A549 (cell line): ENCODE measurements around the gene CASK. TPM values are rescaled to one million over a fixed set of nuclear protein-coding genes. Genes with fewer than 3 reads are reported as not detected.

ENCODE experiments used
- ATAC-seq, 2 experiments: fragments of 200-7000 bp in 1 of 2; fragments of >200 bp in 1 of 2; cut with Nextera tagmentation in 1 of 2; cut with Tn5 transposase in 1 of 2; 3 replicates each; pipeline versions ENCODE4 v1.8.0 to v1.9.1; 2018 to 2020; ENCODE audit warnings: mild to moderate bottlenecking in 1 of 2, moderate library complexity in 1 of 2
- CTCF ChIA-PET: fragments of 300-600 bp; sonication (Branson Sonifier 250); formaldehyde crosslinking; extraction: SDS; loops from one replicate; lab custom pipeline; 2021; ENCODE audit warnings: antibody characterized with exemption, inconsistent platforms; lab: Yijun Ruan, JAX
- POLR2A ChIA-PET: fragments of 350-600 bp; formaldehyde crosslinking; extraction: SDS; loops from one replicate; lab custom pipeline; 2021; ENCODE audit warnings: antibody characterized with exemption, inconsistent platforms; lab: Yijun Ruan, JAX
- DNase-seq, 2 experiments: peaks; one replicate each; pipeline versions ENCODE4 v3.0.0 to v3.0.0-alpha.2; 2011 to 2016; ENCODE audit warnings: low read depth in 1 of 2, low spot score in 1 of 2
- FAIRE-seq: peaks from 2 replicates; lab custom pipeline; 2011; peaks lifted over from hg19 to GRCh38; lab: Jason Lieb, UNC
- H3K27ac ChIP-seq, 2 experiments: fragments of >200 bp; sonication (Bioruptor Twin); formaldehyde crosslinking; 3 replicates each; pipeline ENCODE4 v1.5.1; 2016 to 2017
- H3K4me1 ChIP-seq: fragments of >200 bp; sonication (Bioruptor Twin); formaldehyde crosslinking; 3 replicates; pipeline ENCODE4 v1.6.1; 2016
- H3K4me2 ChIP-seq: fragments of >200 bp; sonication (Bioruptor Twin); formaldehyde crosslinking; 3 replicates; pipeline ENCODE4 v1.6.1; 2016
- H3K4me3 ChIP-seq: fragments of >200 bp; sonication (Bioruptor Twin); formaldehyde crosslinking; 3 replicates; pipeline ENCODE4 v1.5.1; 2016
- H3K9me3 ChIP-seq: fragments of >200 bp; sonication (Bioruptor Twin); formaldehyde crosslinking; 3 replicates; pipeline ENCODE4 v1.6.1; 2016
- CEBPB ChIP-seq, 2 experiments: fragments of >200 bp in 1 of 2; sonication (Bioruptor Twin) in 1 of 2; formaldehyde crosslinking in 1 of 2; IDR thresholded peaks; 2 replicates each; pipeline ENCODE4 v1.6.1; 2012 to 2016
- FOSL2 ChIP-seq, 2 experiments: fragments of 450-650 bp in 1 of 2; fragments of >200 bp in 1 of 2; sonication (Bioruptor Twin) in 1 of 2; formaldehyde crosslinking; IDR thresholded peaks; 2 replicates each; pipeline versions ENCODE4 v1.5.0 to v1.6.1; 2016 to 2020; ENCODE audit warnings: mild to moderate bottlenecking in 1 of 2, moderate library complexity in 1 of 2
- GATA3 ChIP-seq: IDR thresholded peaks from 2 replicates; pipeline ENCODE4 v1.6.1; 2012; ENCODE audit warnings: borderline replicate concordance
- HDAC2 ChIP-seq: fragments of 200-600 bp; sonication (generic); IDR thresholded peaks from 2 replicates; pipeline ENCODE4 v1.6.1; 2016
- HOXB5 ChIP-seq: fragments of 250-450 bp; sonication (Bioruptor Pico); IDR thresholded peaks from 2 replicates; pipeline ENCODE4 v1.5.0; 2020; ENCODE audit warnings: mild to moderate bottlenecking, moderate library complexity
- RAD21 ChIP-seq, 2 experiments: fragments of >200 bp in 1 of 2; sonication (Bioruptor Twin) in 1 of 2; formaldehyde crosslinking in 1 of 2; IDR thresholded peaks in 1 of 2; conservative IDR thresholded peaks in 1 of 2; 2 replicates in 1 of 2; 3 replicates in 1 of 2; pipeline ENCODE4 v1.6.1; 2012 to 2018; ENCODE audit warnings: inconsistent platforms in 1 of 2
- SREBF2 ChIP-seq: fragments of 450-650 bp; IDR thresholded peaks from 2 replicates; pipeline ENCODE4 v1.6.1; 2014; ENCODE audit warnings: mild to moderate bottlenecking, moderate library complexity
- TFCP2L1 ChIP-seq: fragments of 250-450 bp; sonication (Bioruptor Pico); IDR thresholded peaks from 2 replicates; pipeline ENCODE4 v1.5.0; 2021; ENCODE audit warnings: mild to moderate bottlenecking
- TP53 ChIP-seq: fragments of 250-450 bp; sonication (Bioruptor Pico); IDR thresholded peaks from 2 replicates; pipeline ENCODE4 v1.5.0; 2021; ENCODE audit warnings: mild to moderate bottlenecking, moderate library complexity
- WGBS: methylation state at CpG from one replicate; pipeline ENCODE4 v1.1.6; 2017; ENCODE audit errors: missing lambda C conversion rate; 5-methylcytosine and 5-hydroxymethylcytosine counted together
- polyA plus RNA-seq, 4 experiments: library from polyadenylated mRNA; depleted of rRNA in 3 of 4; stranded (reverse); fragments of >200 nt; fragmentation: RNase III in 1 of 4; extraction: RNeasy Plus Mini Kit Qiagen cat#74134 plus additional on column Dnase treatment in 1 of 4; gene quantifications; 2 replicates in 3 of 4; 3 replicates in 1 of 4; pipeline ENCODE4 v1.2.3, GENCODE V29; 2011 to 2017
- TF ChIP-seq, protein P1 (sequence below): fragments of 250-450 bp; sonication (Bioruptor Pico); IDR thresholded peaks from 2 replicates; pipeline ENCODE4 v1.5.0; 2021; ENCODE audit warnings: mild to moderate bottlenecking, moderate library complexity, borderline replicate concordance
- TF ChIP-seq, protein P2 (sequence below): fragments of 150-350 bp; IDR thresholded peaks from 2 replicates; pipeline ENCODE4 v1.6.1; 2014; ENCODE audit warnings: low read depth, mild to moderate bottlenecking, low read length
- TF ChIP-seq, protein P3 (sequence below): fragments of >200 bp; sonication (Bioruptor Twin); formaldehyde crosslinking; IDR thresholded peaks from 3 replicates; pipeline ENCODE4 v1.5.1; 2016
- TF ChIP-seq, protein P4 (sequence below): fragments of 200-600 bp; sonication (generic); IDR thresholded peaks from 2 replicates; pipeline ENCODE4 v1.6.1; 2016; ENCODE audit warnings: antibody characterized with exemption, mild to moderate bottlenecking, moderate library complexity
- TF ChIP-seq, protein P5 (sequence below): fragments of 450-650 bp; IDR thresholded peaks from 2 replicates; pipeline ENCODE4 v1.6.1; 2014; ENCODE audit warnings: antibody characterized with exemption
- TF ChIP-seq, protein P6 (sequence below): fragments of >200 bp; sonication (Bioruptor Twin); formaldehyde crosslinking; IDR thresholded peaks from 2 replicates; pipeline ENCODE4 v1.6.1; 2016

Gene CASK
- polyA plus RNA-seq, 2 of the 4 experiments (the other 2 are of a cell fraction) = 23.3 to 57.6 TPM

DNA sequence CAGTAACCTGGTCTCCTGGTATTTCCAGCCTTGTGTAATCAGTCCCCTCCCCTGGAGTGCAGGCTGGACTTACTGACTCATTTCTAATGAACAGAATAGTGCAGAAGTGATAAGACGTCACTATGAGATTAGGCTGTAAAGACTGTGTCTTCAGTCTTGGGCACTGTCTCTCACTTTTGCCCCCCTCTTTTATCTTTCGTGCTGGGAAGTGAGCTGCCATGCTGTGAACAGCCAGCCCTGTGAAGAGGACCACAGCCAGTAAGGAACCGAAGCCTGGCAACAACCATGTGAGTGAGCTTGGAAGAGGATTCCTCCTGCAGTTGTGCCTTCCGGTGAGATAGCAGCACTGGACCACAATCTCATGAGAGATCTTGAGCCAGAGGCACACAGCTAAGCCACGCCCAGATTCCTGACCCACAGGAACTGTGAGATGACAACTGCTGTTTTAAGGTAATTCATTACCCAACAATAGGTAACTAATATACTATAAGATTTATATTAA is 302.1 kb downstream of the CASK start:
- peak; percentile 94 to 95 for ATAC-seq
- H3K9me3 ChIP-seq = no peaks in the 10 kb centered on the region
- peak overlapping the region; percentile 28; the same call in 2 of the 3 replicates for H3K4me3 ChIP-seq
- H3K4me1 ChIP-seq = peaks cover 20% of the 10 kb centered on the region
- 3% methylated on average over 4 of the region's 5 CpGs for WGBS
- peak; percentile 97 for FAIRE-seq
- TF ChIP-seq, protein P1, sequence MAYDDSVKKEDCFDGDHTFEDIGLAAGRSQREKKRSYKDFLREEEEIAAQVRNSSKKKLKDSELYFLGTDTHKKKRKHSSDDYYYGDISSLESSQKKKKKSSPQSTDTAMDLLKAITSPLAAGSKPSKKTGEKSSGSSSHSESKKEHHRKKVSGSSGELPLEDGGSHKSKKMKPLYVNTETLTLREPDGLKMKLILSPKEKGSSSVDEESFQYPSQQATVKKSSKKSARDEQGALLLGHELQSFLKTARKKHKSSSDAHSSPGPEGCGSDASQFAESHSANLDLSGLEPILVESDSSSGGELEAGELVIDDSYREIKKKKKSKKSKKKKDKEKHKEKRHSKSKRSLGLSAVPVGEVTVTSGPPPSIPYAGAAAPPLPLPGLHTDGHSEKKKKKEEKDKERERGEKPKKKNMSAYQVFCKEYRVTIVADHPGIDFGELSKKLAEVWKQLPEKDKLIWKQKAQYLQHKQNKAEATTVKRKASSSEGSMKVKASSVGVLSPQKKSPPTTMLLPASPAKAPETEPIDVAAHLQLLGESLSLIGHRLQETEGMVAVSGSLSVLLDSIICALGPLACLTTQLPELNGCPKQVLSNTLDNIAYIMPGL (CRISPR knock-in tag) = no peak
- TF ChIP-seq CEBPB (IDR thresholded peaks at IDR 0.05) (peak; percentile 15 to 29; a peak in 2 of 4 replicates), TFCP2L1 (CRISPR knock-in tag) (no peak), FOSL2 (IDR thresholded peaks at IDR 0.05) (no peak), FOSL2 (CRISPR knock-in tag; IDR thresholded peaks at IDR 0.05) (0 out of 2 replicates have a peak, but pooled peaks have one; percentile 8), GATA3 (peak; percentile 61), RAD21 (conservative IDR thresholded peaks at IDR 0.05 in 1 of 2, IDR thresholded peaks at IDR 0.05 in 1 of 2) (peak in 1 of 2 experiments; percentile 2; a peak in 1 of 5 replicates), TP53 (CRISPR knock-in tag) (no peak)
- TF ChIP-seq, protein P2, sequence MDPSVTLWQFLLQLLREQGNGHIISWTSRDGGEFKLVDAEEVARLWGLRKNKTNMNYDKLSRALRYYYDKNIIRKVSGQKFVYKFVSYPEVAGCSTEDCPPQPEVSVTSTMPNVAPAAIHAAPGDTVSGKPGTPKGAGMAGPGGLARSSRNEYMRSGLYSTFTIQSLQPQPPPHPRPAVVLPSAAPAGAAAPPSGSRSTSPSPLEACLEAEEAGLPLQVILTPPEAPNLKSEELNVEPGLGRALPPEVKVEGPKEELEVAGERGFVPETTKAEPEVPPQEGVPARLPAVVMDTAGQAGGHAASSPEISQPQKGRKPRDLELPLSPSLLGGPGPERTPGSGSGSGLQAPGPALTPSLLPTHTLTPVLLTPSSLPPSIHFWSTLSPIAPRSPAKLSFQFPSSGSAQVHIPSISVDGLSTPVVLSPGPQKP = no peak
- TF ChIP-seq, protein P3, sequence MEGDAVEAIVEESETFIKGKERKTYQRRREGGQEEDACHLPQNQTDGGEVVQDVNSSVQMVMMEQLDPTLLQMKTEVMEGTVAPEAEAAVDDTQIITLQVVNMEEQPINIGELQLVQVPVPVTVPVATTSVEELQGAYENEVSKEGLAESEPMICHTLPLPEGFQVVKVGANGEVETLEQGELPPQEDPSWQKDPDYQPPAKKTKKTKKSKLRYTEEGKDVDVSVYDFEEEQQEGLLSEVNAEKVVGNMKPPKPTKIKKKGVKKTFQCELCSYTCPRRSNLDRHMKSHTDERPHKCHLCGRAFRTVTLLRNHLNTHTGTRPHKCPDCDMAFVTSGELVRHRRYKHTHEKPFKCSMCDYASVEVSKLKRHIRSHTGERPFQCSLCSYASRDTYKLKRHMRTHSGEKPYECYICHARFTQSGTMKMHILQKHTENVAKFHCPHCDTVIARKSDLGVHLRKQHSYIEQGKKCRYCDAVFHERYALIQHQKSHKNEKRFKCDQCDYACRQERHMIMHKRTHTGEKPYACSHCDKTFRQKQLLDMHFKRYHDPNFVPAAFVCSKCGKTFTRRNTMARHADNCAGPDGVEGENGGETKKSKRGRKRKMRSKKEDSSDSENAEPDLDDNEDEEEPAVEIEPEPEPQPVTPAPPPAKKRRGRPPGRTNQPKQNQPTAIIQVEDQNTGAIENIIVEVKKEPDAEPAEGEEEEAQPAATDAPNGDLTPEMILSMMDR = no peak
- TF ChIP-seq, protein P4, sequence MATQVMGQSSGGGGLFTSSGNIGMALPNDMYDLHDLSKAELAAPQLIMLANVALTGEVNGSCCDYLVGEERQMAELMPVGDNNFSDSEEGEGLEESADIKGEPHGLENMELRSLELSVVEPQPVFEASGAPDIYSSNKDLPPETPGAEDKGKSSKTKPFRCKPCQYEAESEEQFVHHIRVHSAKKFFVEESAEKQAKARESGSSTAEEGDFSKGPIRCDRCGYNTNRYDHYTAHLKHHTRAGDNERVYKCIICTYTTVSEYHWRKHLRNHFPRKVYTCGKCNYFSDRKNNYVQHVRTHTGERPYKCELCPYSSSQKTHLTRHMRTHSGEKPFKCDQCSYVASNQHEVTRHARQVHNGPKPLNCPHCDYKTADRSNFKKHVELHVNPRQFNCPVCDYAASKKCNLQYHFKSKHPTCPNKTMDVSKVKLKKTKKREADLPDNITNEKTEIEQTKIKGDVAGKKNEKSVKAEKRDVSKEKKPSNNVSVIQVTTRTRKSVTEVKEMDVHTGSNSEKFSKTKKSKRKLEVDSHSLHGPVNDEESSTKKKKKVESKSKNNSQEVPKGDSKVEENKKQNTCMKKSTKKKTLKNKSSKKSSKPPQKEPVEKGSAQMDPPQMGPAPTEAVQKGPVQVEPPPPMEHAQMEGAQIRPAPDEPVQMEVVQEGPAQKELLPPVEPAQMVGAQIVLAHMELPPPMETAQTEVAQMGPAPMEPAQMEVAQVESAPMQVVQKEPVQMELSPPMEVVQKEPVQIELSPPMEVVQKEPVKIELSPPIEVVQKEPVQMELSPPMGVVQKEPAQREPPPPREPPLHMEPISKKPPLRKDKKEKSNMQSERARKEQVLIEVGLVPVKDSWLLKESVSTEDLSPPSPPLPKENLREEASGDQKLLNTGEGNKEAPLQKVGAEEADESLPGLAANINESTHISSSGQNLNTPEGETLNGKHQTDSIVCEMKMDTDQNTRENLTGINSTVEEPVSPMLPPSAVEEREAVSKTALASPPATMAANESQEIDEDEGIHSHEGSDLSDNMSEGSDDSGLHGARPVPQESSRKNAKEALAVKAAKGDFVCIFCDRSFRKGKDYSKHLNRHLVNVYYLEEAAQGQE = no peak
- TF ChIP-seq, protein P5, sequence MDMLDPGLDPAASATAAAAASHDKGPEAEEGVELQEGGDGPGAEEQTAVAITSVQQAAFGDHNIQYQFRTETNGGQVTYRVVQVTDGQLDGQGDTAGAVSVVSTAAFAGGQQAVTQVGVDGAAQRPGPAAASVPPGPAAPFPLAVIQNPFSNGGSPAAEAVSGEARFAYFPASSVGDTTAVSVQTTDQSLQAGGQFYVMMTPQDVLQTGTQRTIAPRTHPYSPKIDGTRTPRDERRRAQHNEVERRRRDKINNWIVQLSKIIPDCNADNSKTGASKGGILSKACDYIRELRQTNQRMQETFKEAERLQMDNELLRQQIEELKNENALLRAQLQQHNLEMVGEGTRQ = no peak
- TF ChIP-seq, all 56 proteins: peak for 4
- DNase-seq = peak; percentile 24 to 73
- H3K27ac ChIP-seq = peak overlapping the region; percentile 69 to 87
- H3K4me2 ChIP-seq = peak overlapping the region; percentile 93
- CTCF ChIA-PET = no interaction called here
- POLR2A ChIA-PET = interaction anchor here (0.6 kb wide), 1 partner anchor 15 kb away, joined by 3 read pairs; no protein-coding TSS in a partner anchor

DNA sequence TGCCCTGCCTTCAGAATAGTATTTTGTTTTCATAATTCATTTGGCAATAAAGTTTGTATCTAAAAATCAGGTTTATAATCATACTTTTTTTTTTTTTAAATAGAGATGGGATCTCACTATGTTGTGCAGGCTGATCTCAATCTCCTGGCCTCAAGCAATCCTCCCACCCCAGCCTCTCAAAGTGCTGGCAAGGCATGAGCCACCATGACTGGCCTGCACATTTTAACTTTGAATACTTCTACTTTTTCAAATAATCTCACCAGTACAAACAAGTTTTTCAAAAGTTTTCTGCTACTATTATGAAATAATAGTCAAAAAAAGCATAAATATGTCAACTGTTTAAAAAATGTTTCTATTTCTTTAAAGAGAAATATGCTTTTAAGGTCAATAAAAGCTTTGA is 304.1 kb downstream of the CASK start:
- TF ChIP-seq, protein P6, sequence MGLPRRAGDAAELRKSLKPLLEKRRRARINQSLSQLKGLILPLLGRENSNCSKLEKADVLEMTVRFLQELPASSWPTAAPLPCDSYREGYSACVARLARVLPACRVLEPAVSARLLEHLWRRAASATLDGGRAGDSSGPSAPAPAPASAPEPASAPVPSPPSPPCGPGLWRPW = no peak
- TF ChIP-seq HOXB5 = no peak
- TF ChIP-seq SREBF2 = no peak
- no peak for TF ChIP-seq HDAC2
- ChIA-PET CTCF (no interaction called here), POLR2A (no interaction called here)
- Histone ChIP-seq H3K9me3 (no peaks in the 10 kb centered on the region), H3K4me3 (no peak overlapping the region), H3K4me2 (no peak overlapping the region), H3K27ac (no peak overlapping the region), H3K4me1 (peaks cover 20% of the 10 kb centered on the region)
- no peak for DNase-seq
- ATAC-seq = no peak
- FAIRE-seq = peak; percentile 7
